Kidney epithelial cell (primary cell): ENCODE results near the gene CDH23. TPM values are rescaled to one million over a fixed set of nuclear protein-coding genes. Genes with fewer than 3 reads are reported as not detected.

Experiments used
- DNase-seq: peaks from one replicate; pipeline ENCODE4 v3.0.0-alpha.2; 2010; ENCODE audit warnings: low read depth
- H3K27me3 ChIP-seq: 2 replicates; pipeline ENCODE4 v1.6.0; 2011; ENCODE audit warnings: low read length; ENCODE audit not compliant: control insufficient read depth, insufficient read depth
- H3K36me3 ChIP-seq: 2 replicates; pipeline ENCODE4 v1.5.1; 2011; ENCODE audit warnings: low read length; ENCODE audit not compliant: control insufficient read depth, insufficient read depth
- H3K4me3 ChIP-seq: 2 replicates; pipeline ENCODE4 v1.5.1; 2011; ENCODE audit warnings: low read depth, mild to moderate bottlenecking, control low read depth, low read length
- total RNA-seq: library from RNA; depleted of rRNA; stranded (reverse); fragments of >200 nt; gene quantifications from 2 replicates; pipeline ENCODE4 v1.2.3, GENCODE V29; 2015
- TF ChIP-seq, protein P1 (sequence below): IDR thresholded peaks from 2 replicates; pipeline ENCODE4 v1.5.1; 2011; ENCODE audit warnings: mild to moderate bottlenecking, moderate library complexity, low read length, control low read depth, inconsistent platforms; ENCODE audit not compliant: insufficient read depth, poor library complexity, severe bottlenecking

The CDH23 gene
- total RNA-seq, 1 donor from 2014 or later: 0.04 TPM

DNA sequence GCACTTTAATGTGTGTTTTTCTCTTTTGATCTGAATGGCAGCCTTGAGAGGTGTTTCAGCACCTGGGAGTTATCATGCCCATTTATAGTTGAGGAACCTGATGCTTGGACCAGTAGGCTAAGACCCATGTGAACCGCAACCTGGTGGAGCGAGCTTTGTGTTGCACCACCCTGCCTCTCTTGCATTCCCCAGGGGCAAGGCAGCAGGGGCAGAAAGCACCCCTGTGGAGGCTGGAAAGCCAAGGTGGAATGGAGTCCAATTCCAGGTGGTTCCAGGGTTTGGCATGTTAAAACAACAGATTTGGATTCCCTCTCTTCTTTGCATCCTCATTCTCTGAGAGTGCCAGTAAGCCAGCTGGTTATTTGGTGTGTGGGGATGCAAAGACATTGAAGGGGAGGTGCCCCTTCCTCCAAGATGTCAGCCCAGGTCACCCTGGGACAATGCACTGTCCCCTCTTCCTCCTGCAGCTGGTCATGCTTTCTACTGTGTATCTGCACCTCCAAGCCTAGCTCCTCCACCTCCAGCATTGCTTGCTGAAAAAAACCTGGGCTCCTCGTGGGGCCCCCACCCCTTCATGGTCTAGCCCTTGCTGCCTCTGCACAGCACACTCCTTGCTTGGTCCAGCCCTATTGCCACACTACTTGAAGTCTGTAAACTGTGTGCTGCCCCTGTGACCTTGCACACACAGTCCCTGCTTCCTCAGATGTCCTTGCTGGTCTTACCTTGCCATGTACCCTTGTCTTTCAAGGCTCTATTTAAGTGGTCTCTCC, 5.6 kb upstream of the CDH23 start:
- Histone ChIP-seq H3K27me3 (peaks cover 51% of the 10 kb centered on the region), H3K4me3 (no peak overlapping the region), H3K36me3 (no peaks in the 10 kb centered on the region)
- DNase-seq: no peak
- TF ChIP-seq, protein P1, sequence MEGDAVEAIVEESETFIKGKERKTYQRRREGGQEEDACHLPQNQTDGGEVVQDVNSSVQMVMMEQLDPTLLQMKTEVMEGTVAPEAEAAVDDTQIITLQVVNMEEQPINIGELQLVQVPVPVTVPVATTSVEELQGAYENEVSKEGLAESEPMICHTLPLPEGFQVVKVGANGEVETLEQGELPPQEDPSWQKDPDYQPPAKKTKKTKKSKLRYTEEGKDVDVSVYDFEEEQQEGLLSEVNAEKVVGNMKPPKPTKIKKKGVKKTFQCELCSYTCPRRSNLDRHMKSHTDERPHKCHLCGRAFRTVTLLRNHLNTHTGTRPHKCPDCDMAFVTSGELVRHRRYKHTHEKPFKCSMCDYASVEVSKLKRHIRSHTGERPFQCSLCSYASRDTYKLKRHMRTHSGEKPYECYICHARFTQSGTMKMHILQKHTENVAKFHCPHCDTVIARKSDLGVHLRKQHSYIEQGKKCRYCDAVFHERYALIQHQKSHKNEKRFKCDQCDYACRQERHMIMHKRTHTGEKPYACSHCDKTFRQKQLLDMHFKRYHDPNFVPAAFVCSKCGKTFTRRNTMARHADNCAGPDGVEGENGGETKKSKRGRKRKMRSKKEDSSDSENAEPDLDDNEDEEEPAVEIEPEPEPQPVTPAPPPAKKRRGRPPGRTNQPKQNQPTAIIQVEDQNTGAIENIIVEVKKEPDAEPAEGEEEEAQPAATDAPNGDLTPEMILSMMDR: no peak

DNA sequence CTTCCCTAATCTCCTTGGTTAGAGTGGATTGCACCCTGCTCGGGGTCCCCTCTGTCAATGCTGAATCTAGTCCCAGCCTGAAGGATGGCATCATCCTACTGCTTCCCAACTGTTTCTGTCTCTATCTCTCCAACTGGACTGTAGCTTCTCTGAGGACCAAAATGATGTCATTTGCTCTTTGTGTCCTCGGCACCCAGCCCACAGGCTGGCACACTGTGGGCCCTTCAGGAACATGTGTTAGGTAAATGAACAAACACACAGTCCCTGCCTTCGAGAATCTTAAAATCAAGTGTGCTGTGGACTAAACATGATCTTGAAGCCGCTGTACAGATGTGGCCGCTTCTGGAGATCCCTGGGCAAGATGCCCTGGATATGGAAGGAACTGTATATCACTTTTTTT, 5.0 kb upstream of the CDH23 start:
- TF ChIP-seq, protein P1: no peak
- Histone ChIP-seq H3K36me3 (no peaks in the 10 kb centered on the region), H3K27me3 (peaks cover 55% of the 10 kb centered on the region), H3K4me3 (no peak overlapping the region)
- DNase-seq: no peak

DNA sequence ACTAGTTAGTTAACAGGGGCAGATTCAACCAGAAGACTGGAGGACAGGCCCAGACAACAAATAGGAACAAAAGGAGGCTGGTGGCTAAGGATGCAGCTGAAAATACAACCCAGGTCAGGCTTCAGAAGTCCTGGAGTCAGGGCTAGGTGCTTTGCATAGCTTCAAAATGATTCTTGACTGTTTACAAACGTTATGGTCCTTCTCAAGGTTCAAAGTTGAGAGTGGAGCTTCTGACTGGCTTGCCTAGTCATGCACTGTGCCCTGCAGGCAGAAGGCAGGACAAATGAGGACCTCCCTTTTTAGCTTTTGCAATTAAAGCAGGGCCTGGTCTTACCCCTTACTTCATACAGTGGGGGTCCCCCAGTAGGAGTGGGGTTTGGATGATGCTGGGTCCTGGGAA, 4.4 kb upstream of the CDH23 start:
- DNase-seq: no peak
- Histone ChIP-seq H3K27me3 (peaks cover 60% of the 10 kb centered on the region), H3K4me3 (no peak overlapping the region), H3K36me3 (no peaks in the 10 kb centered on the region)
- TF ChIP-seq, protein P1: no peak

DNA sequence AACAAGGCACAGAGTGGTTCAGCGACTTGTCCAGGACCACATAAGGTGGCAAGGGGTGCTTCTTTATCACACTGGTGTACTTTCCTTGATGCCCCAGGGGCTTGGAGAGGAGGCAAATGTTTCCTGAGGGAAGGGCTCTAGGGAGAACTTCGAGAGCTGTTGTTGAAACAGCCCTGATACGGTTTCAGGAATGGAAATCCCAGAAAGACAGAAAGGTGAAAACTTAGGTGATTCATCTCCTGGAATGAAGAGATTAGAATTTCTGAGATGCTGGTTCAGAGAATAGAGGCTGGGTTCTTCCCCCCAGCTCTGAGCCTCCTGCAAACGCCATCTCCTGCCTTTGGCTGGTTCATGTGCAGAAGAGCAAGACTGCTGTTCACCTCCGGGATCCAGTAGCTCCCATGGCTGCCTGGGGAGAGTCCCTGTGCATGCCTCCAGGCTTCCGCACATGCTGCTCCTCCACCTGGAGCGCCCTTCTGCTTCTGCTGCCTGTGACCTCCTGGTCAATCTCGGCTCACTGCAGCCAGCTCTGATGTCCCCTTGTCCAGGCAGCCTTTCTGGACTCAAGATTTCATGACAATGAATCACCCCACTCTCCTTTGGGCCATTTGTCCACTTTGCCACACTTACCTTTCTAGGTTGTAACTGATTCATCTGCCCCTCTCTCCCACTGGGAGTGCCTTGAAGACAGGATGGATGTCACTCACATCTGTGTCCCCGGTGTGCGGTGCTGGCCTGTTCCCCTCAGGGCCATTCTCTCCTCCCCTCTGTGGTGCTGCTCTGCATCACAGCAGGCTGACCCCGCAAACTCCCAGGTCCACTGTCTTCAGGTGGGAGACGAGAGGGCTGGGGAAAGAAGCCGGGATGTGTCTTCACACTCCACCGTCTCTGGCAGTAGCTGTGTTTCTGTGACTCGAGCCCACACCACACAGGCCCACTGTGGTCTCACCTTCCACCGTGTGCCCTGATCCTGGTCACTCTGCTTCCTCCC, 3.6 kb upstream of the CDH23 start:
- Histone ChIP-seq H3K4me3 (no peak overlapping the region), H3K27me3 (peaks cover 68% of the 10 kb centered on the region), H3K36me3 (no peaks in the 10 kb centered on the region)
- TF ChIP-seq, protein P1: no peak
- no peak for DNase-seq

DNA sequence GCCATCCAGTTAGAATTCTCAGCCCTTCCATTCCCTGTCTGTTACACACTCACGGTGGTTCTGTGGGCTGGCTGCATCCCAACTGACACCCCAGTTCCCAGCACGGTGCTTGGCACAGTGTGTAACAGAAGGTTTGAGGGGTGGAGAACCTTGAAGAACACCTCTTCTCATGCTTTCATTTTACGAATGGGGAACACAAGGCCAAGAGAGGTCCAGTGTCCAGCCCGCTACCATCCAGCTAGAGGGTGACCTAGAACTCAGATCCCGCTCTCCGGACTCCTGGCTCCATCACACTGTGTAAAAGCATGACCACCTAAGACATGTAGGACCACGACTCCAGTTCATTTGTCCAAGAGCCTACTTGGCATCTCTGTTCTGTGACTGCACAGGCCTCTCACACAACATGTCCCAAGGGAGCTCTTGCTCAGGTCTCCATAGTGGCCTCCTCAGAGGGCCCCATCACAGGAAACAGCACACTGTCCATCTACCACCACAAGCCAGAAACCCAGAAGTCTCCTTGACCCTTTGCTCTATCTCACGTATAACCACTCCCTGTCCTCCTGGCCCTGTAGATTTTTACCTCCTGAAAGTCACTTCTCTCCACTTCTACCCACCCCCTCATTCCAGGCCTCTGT, 2.8 kb upstream of the CDH23 start:
- Histone ChIP-seq H3K36me3 (no peaks in the 10 kb centered on the region), H3K4me3 (no peak overlapping the region), H3K27me3 (peaks cover 75% of the 10 kb centered on the region)
- TF ChIP-seq, protein P1: no peak
- DNase-seq: no peak
